HCT116 (cell line): ENCODE data around the gene CTNNAL1. TPM values are rescaled to one million over a fixed set of nuclear protein-coding genes. Genes with fewer than 3 reads are reported as not detected.
A peak's percentile ranks its signal among the peaks of the same experiment; 100 is the strongest.

Source experiments
- ATAC-seq: fragments of 200-7000 bp; cut with Tn5 transposase; 2 replicates; pipeline ENCODE4 v1.9.1; 2020; ENCODE audit warnings: mild to moderate bottlenecking, moderate library complexity
- BruUV-seq: library from RNA; stranded (reverse); fragments of 400-500 nt; replicated peaks from 2 replicates; lab custom pipeline; 2021; lab: Mats Ljungman, UMichigan
- CTCF ChIA-PET: fragments of 300-600 bp; sonication (Branson Sonifier 250); formaldehyde crosslinking; loops from one replicate; lab custom pipeline; 2021; ENCODE audit warnings: antibody characterized with exemption; lab: Charles Lee
- POLR2A ChIA-PET: fragments of 300-600, 350-600 bp; sonication (Branson Sonifier 250); formaldehyde crosslinking; loops from one replicate; lab custom pipeline; 2021; ENCODE audit warnings: antibody characterized with exemption; lab: Charles Lee
- RAD21 ChIA-PET, 2 experiments: fragments of 300-600 bp; sonication (Branson Sonifier 250); formaldehyde crosslinking; loops; one replicate each; lab custom pipeline; 2023; ENCODE audit warnings: low total read pairs in 2 of 2; ENCODE audit not compliant: uncharacterized antibody in 2 of 2, unreplicated experiment in 2 of 2, low non-redundant PET in 1 of 2; lab: Charles Lee
- DNase-seq: peaks from one replicate; pipeline ENCODE4 v3.0.0-alpha.2; 2010; ENCODE audit warnings: low read depth, low spot score
- H2AFZ ChIP-seq: fragments of 200-600 bp; shearing (Covaris generic), sonication (generic); 2 replicates; pipeline ENCODE4 v1.6.1; 2017; ENCODE audit warnings: low read depth, mixed run types, mixed read lengths, antibody characterized with exemption, low read length; ENCODE audit not compliant: poor library complexity, severe bottlenecking
- H3K27ac ChIP-seq: 2 replicates; pipeline ENCODE4 v1.5.1; 2012; ENCODE audit warnings: low read depth, low read length
- H3K27me3 ChIP-seq: fragments of 200-600 bp; sonication (generic); 2 replicates; pipeline ENCODE4 v1.6.1; 2016; ENCODE audit warnings: mixed run types, low read length, mixed read lengths; ENCODE audit not compliant: insufficient read depth
- H3K36me3 ChIP-seq, 2 experiments: fragments of 200-500 bp in 1 of 2; fragments of 200-600 bp in 1 of 2; sonication (Bioruptor generic) in 1 of 2; sonication (generic) in 1 of 2; 2 replicates each; pipeline versions ENCODE4 v1.5.1 to v1.6.1; 2014 to 2016; ENCODE audit warnings: low read length in 2 of 2, inconsistent platforms in 1 of 2, mixed read lengths in 1 of 2, mixed run types in 1 of 2; ENCODE audit not compliant: insufficient read depth in 2 of 2, control insufficient read depth in 1 of 2
- H3K4me1 ChIP-seq, 2 experiments: fragments of 200-600 bp in 1 of 2; sonication (generic) in 1 of 2; 2 replicates each; pipeline versions ENCODE4 v1.5.1 to v1.6.1; 2012 to 2017; ENCODE audit warnings: low read length in 2 of 2, inconsistent platforms in 1 of 2, mild to moderate bottlenecking in 1 of 2, mixed read lengths in 1 of 2, mixed run types in 1 of 2, moderate library complexity in 1 of 2; ENCODE audit not compliant: insufficient read depth in 2 of 2, control insufficient read depth in 1 of 2
- H3K4me2 ChIP-seq: fragments of 200-600 bp; sonication (generic); 2 replicates; pipeline ENCODE4 v1.6.1; 2017; ENCODE audit warnings: mixed run types, low read length, mixed read lengths
- H3K4me3 ChIP-seq, 2 experiments: fragments of 200-600 bp in 1 of 2; sonication (generic) in 1 of 2; replicated peaks in 1 of 2; 2 replicates each; pipeline ENCODE4 v1.5.1; 2011 to 2016; ENCODE audit warnings: low read length in 2 of 2, control low read depth in 1 of 2, low read depth in 1 of 2, mild to moderate bottlenecking in 1 of 2, mixed read lengths in 1 of 2, mixed run types in 1 of 2
- H3K79me2 ChIP-seq: fragments of 200-600 bp; sonication (generic); 2 replicates; pipeline ENCODE4 v1.6.1; 2017; ENCODE audit warnings: mild to moderate bottlenecking, mixed run types, low read length, moderate library complexity, mixed read lengths; ENCODE audit not compliant: insufficient read depth
- H3K9ac ChIP-seq: fragments of 200-600 bp; sonication (generic); 2 replicates; pipeline ENCODE4 v1.6.1; 2016; ENCODE audit warnings: low read length, mixed read lengths
- H3K9me2 ChIP-seq: fragments of 200-600 bp; sonication (generic), shearing (Covaris generic); 2 replicates; pipeline ENCODE4 v1.6.1; 2017; ENCODE audit warnings: mixed run types, mild to moderate bottlenecking, moderate library complexity; ENCODE audit not compliant: insufficient read depth
- H3K9me3 ChIP-seq, 2 experiments: fragments of 200-500 bp in 1 of 2; fragments of 200-600 bp in 1 of 2; sonication (Bioruptor generic) in 1 of 2; sonication (generic) in 1 of 2; 2 replicates each; pipeline ENCODE4 v1.6.1; 2014 to 2017; ENCODE audit warnings: low read length in 2 of 2, mixed read lengths in 2 of 2, inconsistent platforms in 1 of 2, low read depth in 1 of 2, mild to moderate bottlenecking in 1 of 2, mixed run types in 1 of 2, moderate library complexity in 1 of 2; ENCODE audit not compliant: control insufficient read depth in 1 of 2, insufficient read depth in 1 of 2
- H4K20me1 ChIP-seq: fragments of 200-600 bp; sonication (generic), shearing (Covaris generic); 2 replicates; pipeline ENCODE4 v1.6.1; 2017; ENCODE audit warnings: mixed run types, mild to moderate bottlenecking, moderate library complexity; ENCODE audit not compliant: insufficient read depth
- ATF3 ChIP-seq: IDR thresholded peaks from 2 replicates; pipeline ENCODE4 v1.6.1; 2012
- CBX3 ChIP-seq: IDR thresholded peaks from 2 replicates; pipeline ENCODE4 v1.6.1; 2012; ENCODE audit warnings: low read depth
- EGR1 ChIP-seq: IDR thresholded peaks from 2 replicates; pipeline ENCODE4 v1.6.1; 2012; ENCODE audit warnings: low read depth
- ELF1 ChIP-seq: IDR thresholded peaks from 2 replicates; pipeline ENCODE4 v1.6.1; 2012; ENCODE audit warnings: low read depth, borderline replicate concordance
- EZH2phosphoT487 ChIP-seq: fragments of 200-600 bp; IDR thresholded peaks from 2 replicates; pipeline ENCODE4 v1.6.1; 2018; ENCODE audit warnings: antibody characterized with exemption, borderline replicate concordance
- JUND ChIP-seq: IDR thresholded peaks from 2 replicates; pipeline ENCODE4 v1.6.1; 2012
- MAX ChIP-seq: IDR thresholded peaks from 2 replicates; pipeline ENCODE4 v1.6.1; 2012
- POLR2A ChIP-seq: IDR thresholded peaks from 2 replicates; pipeline ENCODE4 v1.7.0; 2011; ENCODE audit warnings: borderline replicate concordance; ENCODE audit not compliant: insufficient read depth, insufficient read length; ENCODE audit errors: extremely low read depth
- RAD21 ChIP-seq: IDR thresholded peaks from 2 replicates; pipeline ENCODE4 v1.6.1; 2012; ENCODE audit warnings: low read depth, mild to moderate bottlenecking
- SIN3A ChIP-seq: IDR thresholded peaks from 2 replicates; pipeline ENCODE4 v1.6.1; 2012; ENCODE audit warnings: low read depth
- SRF ChIP-seq: IDR thresholded peaks from 2 replicates; pipeline ENCODE4 v1.6.1; 2012; ENCODE audit warnings: low read depth
- TCF7L2 ChIP-seq: IDR thresholded peaks from 2 replicates; pipeline ENCODE4 v1.7.0; 2011; ENCODE audit warnings: borderline replicate concordance, inconsistent platforms; ENCODE audit not compliant: insufficient read depth, insufficient read length; ENCODE audit errors: extremely low read depth
- YY1 ChIP-seq: IDR thresholded peaks from 2 replicates; pipeline ENCODE4 v1.6.1; 2011; ENCODE audit warnings: low read length, low read depth, moderate library complexity, mild to moderate bottlenecking; ENCODE audit not compliant: insufficient replicate concordance; ENCODE audit errors: extremely low read depth
- ZBTB33 ChIP-seq: IDR thresholded peaks from 2 replicates; pipeline ENCODE4 v1.6.1; 2011; ENCODE audit warnings: mild to moderate bottlenecking, low read length, moderate library complexity; ENCODE audit not compliant: insufficient replicate concordance; ENCODE audit errors: extremely low read depth
- ZFX ChIP-seq: fragments of 450-650 bp; IDR thresholded peaks from 2 replicates; pipeline ENCODE4 v1.6.1; 2017
- intact Hi-C: fragments of 100-400 bp; cut with micrococcal nuclease; formaldehyde crosslinking; loops from 2 replicates; pipeline ENCODE4 v1.10.0; 2022
- total RNA-seq: library from RNA; stranded (reverse); gene quantifications from one replicate; pipeline ENCODE4 v1.2.1, GENCODE V29; 2021; ENCODE audit not compliant: unreplicated experiment
- TF ChIP-seq, protein P1 (sequence below), 3 experiments: fragments of 200-600 bp in 1 of 3; sonication (generic) in 1 of 3; IDR thresholded peaks in 2 of 3; conservative IDR thresholded peaks in 1 of 3; 2 replicates each; pipeline ENCODE4 v1.5.1; 2012 to 2017; ENCODE audit warnings: low read depth in 2 of 3, low read length in 2 of 3, antibody characterized with exemption in 1 of 3, borderline replicate concordance in 1 of 3, control low read depth in 1 of 3, mild to moderate bottlenecking in 1 of 3, mixed read lengths in 1 of 3, mixed run types in 1 of 3, moderate library complexity in 1 of 3; ENCODE audit not compliant: insufficient read depth in 1 of 3

The CTNNAL1 gene
- total RNA-seq, 1 experiment from 2014 or later: 87.2 TPM

DNA sequence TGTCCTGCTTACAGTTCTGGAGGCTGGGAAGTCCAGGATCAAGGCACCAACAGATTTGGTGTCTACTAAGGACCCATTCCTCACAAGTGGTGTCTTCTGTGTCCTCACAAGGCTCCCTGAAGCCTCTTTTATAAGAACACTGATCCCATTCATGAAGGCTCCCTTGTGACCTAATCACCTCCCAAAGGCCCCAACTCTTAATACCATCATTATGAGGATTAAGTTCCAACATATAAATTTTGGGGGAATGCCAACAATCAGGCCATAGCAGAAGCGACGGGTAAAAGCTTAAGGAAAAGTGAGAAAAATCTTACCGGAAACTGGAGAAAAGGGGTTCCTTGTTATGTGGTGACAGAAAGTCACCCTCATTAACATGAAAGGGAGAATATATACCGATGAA is 11.2 kb downstream of the CTNNAL1 start:
- POLR2A ChIA-PET: no interaction called here
- no peaks in the 10 kb centered on the region for H3K27me3 ChIP-seq
- no peak for ATAC-seq
- TF ChIP-seq RAD21: no peak
- TF ChIP-seq JUND: no peak
- TF ChIP-seq ZFX: no peak
- TF ChIP-seq MAX: no peak
- TF ChIP-seq ELF1: no peak
- RAD21 ChIA-PET: no interaction called here
- H3K4me2 ChIP-seq: peak overlapping the region; percentile 63
- H3K9me3 ChIP-seq: peaks cover 5 to 16% of the 10 kb centered on the region in 2 experiments; a peak in 1 of 4 replicates
- H2AFZ ChIP-seq: no peak overlapping the region
- no peaks in the 10 kb centered on the region for H4K20me1 ChIP-seq
- intact Hi-C loops: no loop called here
- peaks cover 0 to 28% of the 10 kb centered on the region in 2 experiments; a peak in 1 of 4 replicates for H3K36me3 ChIP-seq
- peak overlapping the region in 1 of 2 experiments; percentile 27; a peak in 2 of 4 replicates for H3K4me3 ChIP-seq
- peak overlapping the region; percentile 73; the same call in 1 of the 2 replicates for H3K27ac ChIP-seq
- no peak for DNase-seq
- peaks cover 90% of the 10 kb centered on the region for H3K79me2 ChIP-seq
- no TSS peak for BruUV-seq
- 0 out of 2 replicates have a peak overlapping the region, but pooled peaks have one; percentile 45 for H3K9ac ChIP-seq
- CTCF ChIA-PET: no interaction called here
- no peaks in the 10 kb centered on the region for H3K9me2 ChIP-seq
- H3K4me1 ChIP-seq: peaks cover 25 to 41% of the 10 kb centered on the region in 2 experiments

GRCh38 chr9:109001275-109001676 is 12.0 kb downstream of the CTNNAL1 start:
- Histone ChIP-seq H3K4me1 (peaks cover 25 to 41% of the 10 kb centered on the region in 2 experiments), H3K9ac (peak overlapping the region; percentile 45), H2AFZ (no peak overlapping the region), H3K9me3 (peaks cover 5 to 16% of the 10 kb centered on the region in 2 experiments; a peak in 1 of 4 replicates), H4K20me1 (no peaks in the 10 kb centered on the region; the same call in 1 of the 2 replicates), H3K79me2 (peaks cover 90% of the 10 kb centered on the region), H3K27ac (peak overlapping the region; percentile 73), H3K4me3 (peak overlapping the region in 1 of 2 experiments; percentile 27; a peak in 2 of 4 replicates), H3K9me2 (no peaks in the 10 kb centered on the region), H3K36me3 (peaks cover 0 to 26% of the 10 kb centered on the region in 2 experiments; a peak in 1 of 4 replicates), H3K4me2 (peak overlapping the region; percentile 63), H3K27me3 (no peaks in the 10 kb centered on the region)
- no TSS peak for BruUV-seq
- intact Hi-C loops: no loop called here
- ATAC-seq (peak; percentile 94), DNase-seq (peak; percentile 83)
- POLR2A ChIA-PET: no interaction called here
- CTCF ChIA-PET: no interaction called here
- RAD21 ChIA-PET: no interaction called here
- no peak for TF ChIP-seq EGR1
- TF ChIP-seq SRF: 0 out of 2 replicates have a peak, but pooled peaks have one; percentile 57
- TF ChIP-seq YY1: peak; percentile 44
- peak; percentile 90 for TF ChIP-seq CBX3
- TF ChIP-seq, protein P1, sequence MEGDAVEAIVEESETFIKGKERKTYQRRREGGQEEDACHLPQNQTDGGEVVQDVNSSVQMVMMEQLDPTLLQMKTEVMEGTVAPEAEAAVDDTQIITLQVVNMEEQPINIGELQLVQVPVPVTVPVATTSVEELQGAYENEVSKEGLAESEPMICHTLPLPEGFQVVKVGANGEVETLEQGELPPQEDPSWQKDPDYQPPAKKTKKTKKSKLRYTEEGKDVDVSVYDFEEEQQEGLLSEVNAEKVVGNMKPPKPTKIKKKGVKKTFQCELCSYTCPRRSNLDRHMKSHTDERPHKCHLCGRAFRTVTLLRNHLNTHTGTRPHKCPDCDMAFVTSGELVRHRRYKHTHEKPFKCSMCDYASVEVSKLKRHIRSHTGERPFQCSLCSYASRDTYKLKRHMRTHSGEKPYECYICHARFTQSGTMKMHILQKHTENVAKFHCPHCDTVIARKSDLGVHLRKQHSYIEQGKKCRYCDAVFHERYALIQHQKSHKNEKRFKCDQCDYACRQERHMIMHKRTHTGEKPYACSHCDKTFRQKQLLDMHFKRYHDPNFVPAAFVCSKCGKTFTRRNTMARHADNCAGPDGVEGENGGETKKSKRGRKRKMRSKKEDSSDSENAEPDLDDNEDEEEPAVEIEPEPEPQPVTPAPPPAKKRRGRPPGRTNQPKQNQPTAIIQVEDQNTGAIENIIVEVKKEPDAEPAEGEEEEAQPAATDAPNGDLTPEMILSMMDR (IDR thresholded peaks at IDR 0.05 in 2 of 3, conservative IDR thresholded peaks at IDR 0.05 in 1 of 3; ENCODE audit: borderline replicate concordance in 1 of 3, insufficient read depth in 1 of 3, low read depth in 2 of 3, low read length in 2 of 3): no peak
- peak; percentile 55 for TF ChIP-seq MAX
- peak; percentile 56; the same call in 1 of the 2 replicates for TF ChIP-seq SIN3A
- peak; percentile 18; the same call in 1 of the 2 replicates for TF ChIP-seq ATF3
- TF ChIP-seq EZH2phosphoT487: no peak
- no peak for TF ChIP-seq ZBTB33
- TF ChIP-seq POLR2A: no peak
- peak; percentile 58 for TF ChIP-seq TCF7L2
